GM23248 (cell line): ENCODE data around the gene DHX38. TPM values are rescaled to one million over a fixed set of nuclear protein-coding genes. Genes with fewer than 3 reads are reported as not detected.
"Not testable (repeated sequence)": the region's sequence is repeated elsewhere in the genome, so short reads cannot be mapped to it uniquely, and the experiment has no call there.

Source experiments
- DNase-seq: peaks from one replicate; pipeline ENCODE4 v3.0.0-alpha.2; 2015
- H2AFZ ChIP-seq: fragments of 200-600 bp; sonication (generic); 2 replicates; pipeline ENCODE4 v1.6.1; 2016; ENCODE audit warnings: antibody characterized with exemption
- H3F3A ChIP-seq: fragments of 200-600 bp; sonication (generic); 2 replicates; pipeline ENCODE4 v1.6.1; 2016; ENCODE audit warnings: mild to moderate bottlenecking, antibody characterized with exemption, mixed run types; ENCODE audit not compliant: insufficient read depth
- H3K27ac ChIP-seq: fragments of 200-600 bp; sonication (generic); 2 replicates; pipeline ENCODE4 v1.5.1; 2016; ENCODE audit warnings: mild to moderate bottlenecking
- H3K27me3 ChIP-seq: fragments of 200-600 bp; sonication (generic); replicated peaks from 2 replicates; pipeline ENCODE4 v1.6.1; 2016; ENCODE audit warnings: mild to moderate bottlenecking; ENCODE audit not compliant: insufficient read depth
- H3K36me3 ChIP-seq: fragments of 200-600 bp; sonication (generic); 2 replicates; pipeline ENCODE4 v1.6.1; 2016; ENCODE audit warnings: low read depth, mild to moderate bottlenecking
- H3K4me1 ChIP-seq: fragments of 200-600 bp; sonication (generic); 2 replicates; pipeline ENCODE4 v1.6.1; 2016; ENCODE audit warnings: mild to moderate bottlenecking; ENCODE audit not compliant: insufficient read depth
- H3K4me2 ChIP-seq: fragments of 200-600 bp; sonication (generic); one replicate; pipeline ENCODE4 v1.6.1; 2016; ENCODE audit warnings: mild to moderate bottlenecking; ENCODE audit not compliant: unreplicated experiment
- H3K4me3 ChIP-seq: fragments of 200-600 bp; sonication (generic); 2 replicates; pipeline ENCODE4 v1.5.1; 2016; ENCODE audit warnings: mild to moderate bottlenecking
- H3K79me2 ChIP-seq: fragments of 200-600 bp; sonication (generic); 2 replicates; pipeline ENCODE4 v1.6.1; 2016; ENCODE audit warnings: mild to moderate bottlenecking; ENCODE audit not compliant: insufficient read depth
- H3K9ac ChIP-seq: fragments of 200-600 bp; sonication (generic); 2 replicates; pipeline ENCODE4 v1.6.1; 2016; ENCODE audit warnings: mild to moderate bottlenecking
- H3K9me2 ChIP-seq: fragments of 200-600 bp; sonication (generic); 2 replicates; pipeline ENCODE4 v1.6.1; 2016; ENCODE audit warnings: mixed run types, mild to moderate bottlenecking, moderate library complexity; ENCODE audit not compliant: insufficient read depth
- H3K9me3 ChIP-seq: fragments of 200-600 bp; sonication (generic); one replicate; pipeline ENCODE4 v1.6.1; 2017; ENCODE audit warnings: low read depth
- H4K20me1 ChIP-seq: fragments of 200-600 bp; sonication (generic); 2 replicates; pipeline ENCODE4 v1.6.0; 2016; ENCODE audit not compliant: insufficient read depth
- EZH2 ChIP-seq: fragments of 200-600 bp; sonication (generic); IDR thresholded peaks from 2 replicates; pipeline ENCODE4 v1.6.1; 2018; ENCODE audit warnings: antibody characterized with exemption, mild to moderate bottlenecking; ENCODE audit not compliant: insufficient read depth, poor library complexity, severe bottlenecking
- EZH2phosphoT487 ChIP-seq: fragments of 200-600 bp; sonication (generic); IDR thresholded peaks from 2 replicates; pipeline ENCODE4 v1.6.1; 2018; ENCODE audit warnings: antibody characterized with exemption, moderate library complexity, mild to moderate bottlenecking, low read depth; ENCODE audit not compliant: insufficient read depth
- WGBS, 2 experiments: methylation state at CpG; one replicate each; pipeline ENCODE4 v1.1.6; 2015 to 2017; ENCODE audit warnings: low lambda C conversion rate in 2 of 2, low coverage in 1 of 2; ENCODE audit errors: missing lambda C conversion rate in 2 of 2; 5-methylcytosine and 5-hydroxymethylcytosine counted together
- in situ Hi-C: fragments of 300-500 bp; cut with MboI; formaldehyde crosslinking; loops from 2 replicates; pipeline ENCODE4 v1.15.0; 2020
- polyA plus RNA-seq: library from polyadenylated mRNA; unstranded; fragments of >200 nt; fragmentation: Nextera tagmentation; extraction: Ambion mirVana; gene quantifications from 2 replicates; pipeline ENCODE4 v1.2.1, GENCODE V29; 2016
- total RNA-seq: library from RNA; depleted of rRNA; stranded (reverse); fragments of >200 nt; shearing (Covaris generic); gene quantifications from 2 replicates; pipeline ENCODE4 v1.2.3, GENCODE V29; 2014

The DHX38 gene
- total and polyA plus RNA-seq, 2 experiments from 2014 or later = 23.7 to 31.5 TPM

GRCh38 chr16:72050769-72051464, 42.7 kb upstream of the DHX38 start:
- Histone ChIP-seq H3K4me2 (no peak overlapping the region), H3K9me2 (no peaks in the 10 kb centered on the region), H3K4me1 (no peaks in the 10 kb centered on the region), H4K20me1 (no peaks in the 10 kb centered on the region), H3K4me3 (no peak overlapping the region), H3K9ac (no peak overlapping the region), H3K27me3 (no peaks in the 10 kb centered on the region), H2AFZ (no peak overlapping the region), H3K36me3 (no peaks in the 10 kb centered on the region), H3K9me3 (no peaks in the 10 kb centered on the region), H3K79me2 (no peaks in the 10 kb centered on the region), H3F3A (no peaks in the 10 kb centered on the region), H3K27ac (no peak overlapping the region)
- DNase-seq = peak; percentile 57
- in situ Hi-C loops = no loop called here
- no peak for TF ChIP-seq EZH2
- 53 to 57% methylated on average over 4 of the region's 4 CpGs for WGBS, 2 experiments

DNA sequence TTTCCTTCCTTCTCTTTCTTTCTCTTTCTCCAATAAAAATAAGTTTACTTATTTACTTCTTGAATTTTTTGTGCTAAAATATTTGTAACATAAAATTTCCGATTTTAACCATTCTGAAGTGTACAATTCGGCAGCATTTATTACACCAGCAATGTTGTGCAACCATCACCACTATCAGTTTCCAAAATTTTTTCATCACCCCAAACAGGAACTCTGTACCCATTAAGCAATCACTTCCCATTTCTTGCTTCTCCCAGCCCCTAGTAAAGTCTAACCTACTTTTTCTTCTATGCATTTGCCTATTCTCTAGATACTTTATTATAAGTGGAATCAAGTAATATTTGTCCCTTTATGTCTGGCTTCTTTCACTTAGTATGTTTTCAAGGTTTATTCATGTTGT, 41.8 kb upstream of the DHX38 start:
- no peak overlapping the region for H3K4me2 ChIP-seq
- no peak for DNase-seq
- no peaks in the 10 kb centered on the region for H3F3A ChIP-seq
- no peak overlapping the region for H3K27ac ChIP-seq
- no peaks in the 10 kb centered on the region for H3K36me3 ChIP-seq
- H3K9ac ChIP-seq = no peak overlapping the region
- WGBS, 2 experiments = 61 to 71% methylated on average over 2 of the region's 2 CpGs
- TF ChIP-seq EZH2 (no peak), EZH2phosphoT487 (no peak)
- H2AFZ ChIP-seq = no peak overlapping the region
- no peaks in the 10 kb centered on the region for H3K4me1 ChIP-seq
- H3K4me3 ChIP-seq = no peak overlapping the region
- in situ Hi-C loops = no loop called here
- no peaks in the 10 kb centered on the region for H3K9me2 ChIP-seq
- H3K79me2 ChIP-seq = no peaks in the 10 kb centered on the region
- H4K20me1 ChIP-seq = no peaks in the 10 kb centered on the region
- no peaks in the 10 kb centered on the region for H3K27me3 ChIP-seq
- H3K9me3 ChIP-seq = no peaks in the 10 kb centered on the region

DNA sequence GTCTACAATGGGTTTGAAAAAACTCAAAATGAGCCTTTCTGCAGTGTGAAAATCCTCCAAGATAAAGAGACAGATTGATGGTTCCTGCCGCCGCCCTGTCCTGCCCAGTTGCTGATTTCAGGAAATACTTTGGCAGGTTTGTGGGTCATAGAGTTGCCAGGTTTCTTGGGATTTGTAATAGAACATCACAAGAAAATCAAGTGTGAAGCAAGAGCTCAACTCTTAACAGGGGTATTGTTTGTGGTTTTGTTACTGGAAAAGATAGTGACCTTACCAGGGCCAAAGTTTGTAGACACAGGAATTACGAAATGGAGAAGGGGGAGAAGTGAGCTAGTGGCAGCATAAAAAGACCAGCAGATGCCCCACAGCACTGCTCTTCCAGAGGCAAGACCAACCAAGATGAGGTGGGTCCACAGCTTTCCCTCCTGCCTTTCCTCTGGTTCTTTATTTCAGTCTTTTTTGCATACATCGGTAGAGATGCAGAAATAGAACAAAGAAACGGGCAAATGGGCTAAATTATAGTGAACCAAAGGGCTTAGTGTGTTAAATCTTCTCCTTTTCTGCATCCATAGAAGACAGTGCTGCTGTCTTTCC, 39.3 kb upstream of the DHX38 start, which contains the start of gene HP:
HP (plus strand) TSS at position 252 of the 594 bp plus-strand sequence; CDS start at position 400, 148 bp downstream.
- H3F3A ChIP-seq, H3K9ac ChIP-seq, H3K9me3 ChIP-seq, H3K36me3 ChIP-seq, H3K9me2 ChIP-seq, H3K79me2 ChIP-seq, H3K4me1 ChIP-seq, H2AFZ ChIP-seq, H3K27me3 ChIP-seq, DNase-seq, H3K4me2 ChIP-seq, H3K4me3 ChIP-seq, in situ Hi-C loops, H4K20me1 ChIP-seq, H3K27ac ChIP-seq: not testable (repeated sequence)
- WGBS, 2 experiments = 85 to 88% methylated on average over 5 of the region's 5 CpGs

- no peak overlapping the region for H3K27ac ChIP-seq
- no peak overlapping the region for H2AFZ ChIP-seq
- H3K4me3 ChIP-seq = no peak overlapping the region
- H3K4me2 ChIP-seq = no peak overlapping the region
- no peaks in the 10 kb centered on the region for H4K20me1 ChIP-seq
- H3K9ac ChIP-seq = no peak overlapping the region
- in situ Hi-C loops = no loop called here
- no peaks in the 10 kb centered on the region for H3F3A ChIP-seq
- no peaks in the 10 kb centered on the region for H3K36me3 ChIP-seq
- 67 to 79% methylated on average over 4 of the region's 4 CpGs for WGBS, 2 experiments
- H3K4me1 ChIP-seq = no peaks in the 10 kb centered on the region
- TF ChIP-seq EZH2 = no peak
- no peak for TF ChIP-seq EZH2phosphoT487
- H3K9me3 ChIP-seq = no peaks in the 10 kb centered on the region
- H3K79me2 ChIP-seq = no peaks in the 10 kb centered on the region
- H3K9me2 ChIP-seq = no peaks in the 10 kb centered on the region
- H3K27me3 ChIP-seq = no peaks in the 10 kb centered on the region
- DNase-seq = no peak
Measured at GRCh38 chr16:72055911-72056310, 37.7 kb upstream of the DHX38 start.

- H3K36me3 ChIP-seq, H3K27me3 ChIP-seq, DNase-seq, H3K27ac ChIP-seq, H3F3A ChIP-seq, H3K9ac ChIP-seq, H3K4me1 ChIP-seq, in situ Hi-C loops, H3K79me2 ChIP-seq, H3K9me3 ChIP-seq, H2AFZ ChIP-seq, H3K4me3 ChIP-seq, H3K4me2 ChIP-seq, H4K20me1 ChIP-seq, H3K9me2 ChIP-seq: not testable (repeated sequence)
- 13 to 44% methylated on average over 1 to 2 of the region's 6 CpGs for WGBS, 2 experiments
Measured at GRCh38 chr16:72057313-72057712, 36.3 kb upstream of the DHX38 start.

DNA sequence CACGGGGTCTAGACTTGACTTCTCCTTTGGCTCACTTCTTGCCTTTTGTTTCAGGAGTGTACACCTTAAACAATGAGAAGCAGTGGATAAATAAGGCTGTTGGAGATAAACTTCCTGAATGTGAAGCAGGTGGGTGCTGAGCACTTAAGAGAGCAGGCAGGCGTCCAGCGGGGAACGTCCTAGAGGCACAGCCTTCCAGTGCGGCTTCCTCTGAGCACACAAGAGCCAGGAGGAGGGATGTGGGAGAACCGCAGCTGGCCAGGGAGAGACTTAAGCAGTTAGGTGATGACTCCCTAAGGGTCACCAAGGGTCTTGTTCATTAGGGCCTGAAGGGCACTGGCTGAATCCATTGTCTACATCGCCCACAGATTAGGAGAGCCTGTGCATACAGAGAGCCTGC, 34.6 kb upstream of the DHX38 start:
- H3K4me1 ChIP-seq, H3F3A ChIP-seq, H3K27ac ChIP-seq, H3K4me3 ChIP-seq, in situ Hi-C loops, H3K27me3 ChIP-seq, H2AFZ ChIP-seq, H3K9ac ChIP-seq, H3K79me2 ChIP-seq, H3K9me3 ChIP-seq, H3K4me2 ChIP-seq, H3K36me3 ChIP-seq, DNase-seq, H3K9me2 ChIP-seq, H4K20me1 ChIP-seq: not testable (repeated sequence)
- WGBS, 2 experiments = 74 to 79% methylated on average over 7 of the region's 7 CpGs
